ENCODE results near the gene SEMA4B.

- no peak for TF ChIP-seq CTCF (IDR thresholded peaks at IDR 0.05)
- no peak for TF ChIP-seq EZH2phosphoT487 (IDR thresholded peaks at IDR 0.05)
Measured at GRCh38 chr15:90190606-90191343, 10.4 kb upstream of the SEMA4B start.
